Activated gamma-delta T cell (primary cell): ENCODE data around the gene PRRT2.

Source experiments
- DNase-seq: peaks from one replicate; lab custom pipeline; 2025; lab: John Stamatoyannopoulos, UW

PRRT2 gene

DNA sequence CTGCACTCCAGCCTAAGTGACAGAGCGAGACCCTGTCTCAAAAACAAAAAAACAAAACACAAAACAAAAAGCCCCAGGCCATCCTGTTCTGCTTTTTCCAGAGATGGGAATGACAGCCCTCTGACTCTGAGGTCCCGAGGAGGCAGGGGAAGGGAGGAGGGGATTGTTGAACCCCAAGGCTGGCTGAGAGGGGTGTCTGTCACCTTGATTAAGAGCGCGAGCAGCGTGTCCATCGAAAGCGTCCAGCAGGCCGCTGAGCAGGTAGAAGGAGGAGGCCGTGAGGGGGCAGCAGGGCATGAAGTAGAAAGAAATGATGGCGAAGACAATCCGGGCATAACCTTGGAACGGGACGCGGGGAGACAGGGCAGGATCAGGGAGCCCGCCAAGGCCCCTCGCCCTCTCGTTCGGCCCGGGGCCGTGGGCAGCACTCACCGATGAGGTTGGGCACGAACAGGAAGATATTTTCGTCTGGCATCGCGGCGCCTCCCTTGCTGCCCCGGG, 50.4 kb downstream of the PRRT2 start:
- DNase-seq, result no peak

DNA sequence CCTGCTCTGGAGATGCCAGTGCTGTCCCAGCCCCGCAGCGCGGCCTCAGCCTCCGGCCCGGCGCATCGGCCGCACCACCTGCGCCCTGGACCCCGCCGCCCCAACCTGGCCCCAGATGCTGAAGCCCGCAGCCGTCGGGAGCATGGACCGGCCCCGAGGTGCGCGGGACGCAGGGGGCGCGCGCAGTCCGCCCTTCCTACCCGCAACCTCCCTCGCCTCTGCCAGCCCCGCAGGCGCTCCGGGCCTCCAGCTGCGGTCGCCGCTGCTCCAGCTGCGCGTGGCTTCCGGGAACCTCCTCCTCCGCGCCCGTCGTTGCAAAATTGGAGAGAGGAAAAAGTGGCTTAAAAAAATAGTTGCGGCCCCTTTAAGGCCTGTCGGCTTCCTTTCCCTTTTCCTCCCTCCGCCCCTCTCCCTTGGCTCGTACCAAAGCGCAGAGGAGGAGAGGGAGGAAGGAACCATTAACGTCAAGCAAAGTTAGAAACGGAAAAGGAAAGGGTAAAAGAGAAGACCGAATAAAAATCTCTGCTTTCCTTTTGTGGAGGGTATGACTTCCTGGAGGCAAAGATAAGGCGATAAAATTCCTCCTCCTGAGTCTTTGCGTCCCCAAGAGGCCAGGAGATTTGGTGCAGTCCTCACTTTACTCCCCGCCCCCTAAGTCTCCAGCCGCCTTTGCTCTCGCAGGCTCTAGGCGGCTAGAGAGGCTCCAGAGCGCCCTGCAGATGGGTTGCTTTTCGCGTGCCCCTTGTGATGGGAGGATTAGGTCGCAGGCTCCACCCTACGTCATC, 51.1 kb downstream of the PRRT2 start, which contains the start of gene CDIPT:
CDIPT (minus strand) TSS at position 343 of the 785 bp plus-strand sequence. CDS start 369 bp downstream, outside the sequence.
- peak; percentile 45 for DNase-seq

DNA sequence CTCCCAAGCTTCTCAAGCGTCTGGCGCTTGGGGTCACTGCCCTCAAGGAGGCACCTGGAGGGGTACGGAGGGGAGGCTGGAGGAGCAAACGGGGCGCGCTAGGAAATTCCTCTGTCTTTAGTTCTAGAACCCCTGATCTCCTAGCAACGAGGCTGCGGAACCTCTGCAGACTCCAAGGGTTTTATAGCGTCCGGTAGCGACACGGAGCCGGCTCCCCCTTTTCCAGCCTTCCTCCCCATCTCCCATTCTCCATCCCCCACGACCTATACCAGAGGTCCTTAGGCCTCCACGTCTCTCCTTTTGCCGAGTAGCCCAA, 51.6 kb downstream of the PRRT2 start:
- no peak for DNase-seq

DNA sequence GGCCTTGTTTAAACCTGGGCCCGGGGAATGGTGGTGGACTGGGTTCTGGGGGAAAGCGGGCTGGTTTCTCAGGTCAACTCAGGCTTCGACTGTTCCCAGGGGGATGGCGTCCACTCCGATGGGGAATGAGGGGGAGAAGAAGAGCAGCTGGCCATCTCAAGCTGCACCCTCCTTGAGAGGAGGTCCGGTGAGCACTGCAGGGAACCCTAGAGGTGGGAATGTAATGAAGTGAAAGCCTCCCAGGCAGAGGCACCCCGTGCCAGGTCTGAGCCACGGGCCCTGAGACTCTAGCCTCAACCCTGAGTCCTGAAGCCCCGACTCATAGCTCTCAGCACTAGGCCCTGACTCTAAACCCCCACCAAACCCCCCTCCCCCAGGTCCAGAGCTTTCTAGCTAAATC, 52.2 kb downstream of the PRRT2 start:
- DNase-seq, result no peak
